Thoracic aorta (tissue), 2 donors: ENCODE results near the gene CCL8. TPM values are rescaled to one million over a fixed set of nuclear protein-coding genes. Genes with fewer than 3 reads are reported as not detected.
A peak's percentile ranks its signal among the peaks of the same experiment; 100 is the strongest.

Experiments used
- ATAC-seq: fragments of 150-250 bp; one replicate; pipeline ENCODE4 v1.8.0; 2017; ENCODE audit warnings: low read depth; ENCODE audit not compliant: insufficient number of reproducible peaks, low FRiP score
- DNase-seq: peaks from one replicate; pipeline ENCODE4 v3.0.0-alpha.2; 2020; ENCODE audit warnings: low spot score
- H3K27ac ChIP-seq, 2 donors: fragments of 200-600 bp; sonication (generic); 1 replicate in 1 of 2; 2 replicates in 1 of 2; pipeline ENCODE4 v1.5.1; 2016; ENCODE audit warnings: mild to moderate bottlenecking in 2 of 2, moderate library complexity in 2 of 2
- H3K27me3 ChIP-seq: fragments of 200-600 bp; sonication (generic); replicated peaks from 2 replicates; pipeline ENCODE4 v1.6.0; 2016; ENCODE audit warnings: mild to moderate bottlenecking; ENCODE audit not compliant: insufficient read depth
- H3K36me3 ChIP-seq: fragments of 200-600 bp; sonication (generic); one replicate; pipeline ENCODE4 v1.5.1; 2016
- H3K4me1 ChIP-seq, 2 donors: fragments of 200-600 bp; sonication (generic); 1 replicate in 1 of 2; 2 replicates in 1 of 2; pipeline versions ENCODE4 v1.5.1 to v1.6.0; 2016; ENCODE audit warnings: low read depth in 2 of 2, mild to moderate bottlenecking in 1 of 2; ENCODE audit not compliant: control insufficient read depth in 1 of 2
- H3K4me3 ChIP-seq: fragments of 200-600 bp; sonication (generic); 2 replicates; pipeline ENCODE4 v1.5.1; 2016; ENCODE audit warnings: mild to moderate bottlenecking
- H3K9me3 ChIP-seq: fragments of 200-600 bp; sonication (generic); 2 replicates; pipeline ENCODE4 v1.5.1; 2016
- CTCF ChIP-seq: fragments of 200-600 bp; sonication (generic); IDR thresholded peaks from one replicate; pipeline ENCODE4 v1.5.1; 2019; ENCODE audit warnings: antibody characterized with exemption
- total RNA-seq, 2 donors: library from RNA; depleted of rRNA; stranded (reverse); fragments of >200 nt; gene quantifications; one replicate each; pipeline versions ENCODE4 v1.1.0 to v1.2.3, GENCODE V29; 2016

The CCL8 gene
- total RNA-seq, 2 donors from 2014 or later: 2.5 to 3.7 TPM

GRCh38 chr17:34311291-34311690, 7.9 kb upstream of the CCL8 start:
- no peaks in the 10 kb centered on the region for H3K9me3 ChIP-seq
- DNase-seq: no peak
- no peak for ATAC-seq
- no peak overlapping the region for H3K27ac ChIP-seq
- TF ChIP-seq CTCF: no peak
- H3K27me3 ChIP-seq: no peaks in the 10 kb centered on the region
- no peak overlapping the region for H3K4me3 ChIP-seq
- H3K36me3 ChIP-seq: no peaks in the 10 kb centered on the region
- peaks cover 12 to 34% of the 10 kb centered on the region in 2 donors for H3K4me1 ChIP-seq

- no peak overlapping the region for H3K27ac ChIP-seq
- TF ChIP-seq CTCF: no peak
These were observed 7.2 kb upstream of the CCL8 start for GRCh38 chr17:34312080-34312479.

GRCh38 chr17:34313164-34313563, 6.1 kb upstream of the CCL8 start:
- DNase-seq: no peak
- no peak overlapping the region for H3K4me3 ChIP-seq
- H3K27me3 ChIP-seq: no peaks in the 10 kb centered on the region
- no peak for ATAC-seq
- no peaks in the 10 kb centered on the region for H3K36me3 ChIP-seq
- H3K4me1 ChIP-seq: peaks cover 12 to 18% of the 10 kb centered on the region in 2 donors
- no peak overlapping the region for H3K27ac ChIP-seq
- TF ChIP-seq CTCF: no peak
- no peaks in the 10 kb centered on the region for H3K9me3 ChIP-seq

More at GRCh38 chr17:34312080-34312479, 7.2 kb upstream of the CCL8 start:
- Histone ChIP-seq H3K4me3 (no peak overlapping the region), H3K4me1 (peaks cover 12 to 26% of the 10 kb centered on the region in 2 donors), H3K9me3 (no peaks in the 10 kb centered on the region), H3K36me3 (no peaks in the 10 kb centered on the region), H3K27me3 (no peaks in the 10 kb centered on the region)
- ATAC-seq (no peak), DNase-seq (no peak)

- DNase-seq: no peak
- no peak for TF ChIP-seq CTCF
- ATAC-seq: no peak
These were observed 5.0 kb upstream of the CCL8 start for GRCh38 chr17:34314279-34314678.

GRCh38 chr17:34318474-34318873, 761 bp upstream of the CCL8 start:
- Histone ChIP-seq H3K27me3 (no peaks in the 10 kb centered on the region), H3K4me1 (peaks cover 12 to 40% of the 10 kb centered on the region in 2 donors), H3K27ac (no peak overlapping the region), H3K36me3 (no peaks in the 10 kb centered on the region), H3K9me3 (no peaks in the 10 kb centered on the region), H3K4me3 (no peak overlapping the region)
- ATAC-seq (no peak), DNase-seq (no peak)
- TF ChIP-seq CTCF: no peak

More at GRCh38 chr17:34314279-34314678, 5.0 kb upstream of the CCL8 start:
- peak overlapping the region in 1 of 2 donors; percentile 43 for H3K27ac ChIP-seq
- H3K4me3 ChIP-seq: peak overlapping the region; percentile 2
- H3K27me3 ChIP-seq: no peaks in the 10 kb centered on the region
- no peaks in the 10 kb centered on the region for H3K9me3 ChIP-seq
- H3K36me3 ChIP-seq: no peaks in the 10 kb centered on the region
- H3K4me1 ChIP-seq: peaks cover 12 to 20% of the 10 kb centered on the region in 2 donors
